Measurements from ENCODE around the gene GARIN3. TPM values are rescaled to one million over a fixed set of nuclear protein-coding genes. Genes with fewer than 3 reads are reported as not detected.
A peak's percentile ranks its signal among the peaks of the same experiment; 100 is the strongest.

Gene GARIN3
- total and polyA plus RNA-seq, 9 of the 15 experiments (the other 6 are each of a cell fraction or from before 2014, with no cell fraction given), result not detected

DNA sequence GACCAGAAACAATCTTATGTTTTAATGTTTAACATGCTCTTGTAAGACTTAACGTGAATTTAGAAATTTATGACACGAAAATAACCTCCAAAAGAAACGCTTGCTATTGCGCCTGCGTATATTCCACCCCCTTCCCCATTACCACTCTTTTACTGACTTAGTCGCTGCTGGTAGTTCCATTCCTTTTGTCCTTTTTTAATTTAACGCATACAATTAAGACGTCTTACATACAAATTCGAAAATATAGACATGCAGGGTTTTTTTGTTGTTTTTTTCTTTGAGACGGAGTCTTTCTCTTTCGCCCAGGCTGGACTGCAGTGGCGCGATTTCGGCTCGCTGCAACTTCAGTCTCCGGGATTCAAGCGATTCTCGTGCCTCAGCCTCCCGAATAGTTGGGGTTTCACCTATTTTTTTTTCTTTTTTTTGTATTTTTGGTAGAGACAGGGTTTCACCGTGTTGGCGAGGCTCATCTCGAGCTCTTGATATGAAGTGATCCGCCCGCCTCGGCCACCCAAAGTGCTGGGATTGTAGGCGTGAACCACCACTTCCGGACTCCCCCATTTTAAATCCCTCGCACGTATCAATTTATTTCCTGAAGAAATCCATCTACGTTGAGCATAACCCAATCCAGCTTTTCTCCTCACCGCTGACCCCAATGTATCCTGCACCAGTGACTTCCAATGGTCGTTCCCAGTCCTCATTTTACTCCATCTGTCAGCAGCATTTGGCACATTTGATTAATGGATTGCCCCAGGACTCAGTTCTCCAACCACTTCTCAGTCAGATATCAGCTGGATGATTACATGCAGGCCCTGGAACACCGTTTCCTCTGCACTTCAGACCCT, 22.7 kb downstream of the GARIN3 start (continued):
- TF ChIP-seq SIN3A (IDR thresholded peaks at IDR 0.05; ENCODE audit: borderline replicate concordance in 2 of 2, control insufficient read depth in 1 of 2, low read depth in 2 of 2, low read length in 2 of 2), result no peak
- TF ChIP-seq CXXC5 (CRISPR knock-in tag; IDR thresholded peaks at IDR 0.05), result no peak
- no peak for TF ChIP-seq SETDB1 (IDR thresholded peaks at IDR 0.05; ENCODE audit: low read length)
- TF ChIP-seq PHB2 (IDR thresholded peaks at IDR 0.05; ENCODE audit: low read depth), result no peak
- TF ChIP-seq, protein P1, sequence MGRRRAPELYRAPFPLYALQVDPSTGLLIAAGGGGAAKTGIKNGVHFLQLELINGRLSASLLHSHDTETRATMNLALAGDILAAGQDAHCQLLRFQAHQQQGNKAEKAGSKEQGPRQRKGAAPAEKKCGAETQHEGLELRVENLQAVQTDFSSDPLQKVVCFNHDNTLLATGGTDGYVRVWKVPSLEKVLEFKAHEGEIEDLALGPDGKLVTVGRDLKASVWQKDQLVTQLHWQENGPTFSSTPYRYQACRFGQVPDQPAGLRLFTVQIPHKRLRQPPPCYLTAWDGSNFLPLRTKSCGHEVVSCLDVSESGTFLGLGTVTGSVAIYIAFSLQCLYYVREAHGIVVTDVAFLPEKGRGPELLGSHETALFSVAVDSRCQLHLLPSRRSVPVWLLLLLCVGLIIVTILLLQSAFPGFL (CRISPR knock-in tag; IDR thresholded peaks at IDR 0.05), result no peak
- TF ChIP-seq KAT2B (IDR thresholded peaks at IDR 0.05; ENCODE audit: low read depth, low read length), result no peak
- no peak for TF ChIP-seq ZBTB34 (CRISPR knock-in tag; IDR thresholded peaks at IDR 0.05)
- TF ChIP-seq POLR2H (tag; IDR thresholded peaks at IDR 0.05; ENCODE audit: low read depth), result peak; percentile 88
- no peak for TF ChIP-seq ZNF830 (CRISPR knock-in tag; IDR thresholded peaks at IDR 0.05)
- no peak for TF ChIP-seq ZNF57 (CRISPR knock-in tag; IDR thresholded peaks at IDR 0.05)
- TF ChIP-seq, protein P2, sequence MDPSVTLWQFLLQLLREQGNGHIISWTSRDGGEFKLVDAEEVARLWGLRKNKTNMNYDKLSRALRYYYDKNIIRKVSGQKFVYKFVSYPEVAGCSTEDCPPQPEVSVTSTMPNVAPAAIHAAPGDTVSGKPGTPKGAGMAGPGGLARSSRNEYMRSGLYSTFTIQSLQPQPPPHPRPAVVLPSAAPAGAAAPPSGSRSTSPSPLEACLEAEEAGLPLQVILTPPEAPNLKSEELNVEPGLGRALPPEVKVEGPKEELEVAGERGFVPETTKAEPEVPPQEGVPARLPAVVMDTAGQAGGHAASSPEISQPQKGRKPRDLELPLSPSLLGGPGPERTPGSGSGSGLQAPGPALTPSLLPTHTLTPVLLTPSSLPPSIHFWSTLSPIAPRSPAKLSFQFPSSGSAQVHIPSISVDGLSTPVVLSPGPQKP (CRISPR knock-in tag; IDR thresholded peaks at IDR 0.05), result no peak
- no peak for TF ChIP-seq PHF20 (IDR thresholded peaks at IDR 0.05; ENCODE audit: partially characterized antibody)
- TF ChIP-seq CC2D1A (IDR thresholded peaks at IDR 0.05), result peak; percentile 54; the same call in 1 of the 2 replicates
- TF ChIP-seq ARID1B (IDR thresholded peaks at IDR 0.05), result peak; percentile 14; the same call in 1 of the 2 replicates
- no peak for TF ChIP-seq PCBP2 (IDR thresholded peaks at IDR 0.05; ENCODE audit: low read depth, low read length, poor library complexity, severe bottlenecking)
- no peak for TF ChIP-seq NCOA1 (IDR thresholded peaks at IDR 0.05; ENCODE audit: low read depth)
- TF ChIP-seq ETV5 (CRISPR knock-in tag; IDR thresholded peaks at IDR 0.05; ENCODE audit: low read depth), result peak; percentile 69; the same call in 1 of the 2 replicates
- no peak for TF ChIP-seq ZBED1 (IDR thresholded peaks at IDR 0.05)
- TF ChIP-seq EP400 (IDR thresholded peaks at IDR 0.05), result no peak; the same call in 1 of the 2 replicates
- TF ChIP-seq ZNF280A (IDR thresholded peaks at IDR 0.05; ENCODE audit: low read depth, partially characterized antibody), result no peak
- TF ChIP-seq CBX3 (IDR thresholded peaks at IDR 0.05; ENCODE audit: borderline replicate concordance in 1 of 2, low read length in 2 of 2), result peak in 1 of 2 experiments; percentile 7; a peak in 1 of 3 replicates
- TF ChIP-seq FOXK2 (conservative IDR thresholded peaks at IDR 0.05 in 1 of 2, IDR thresholded peaks at IDR 0.05 in 1 of 2; ENCODE audit: low read depth in 2 of 2), result peak in 1 of 2 experiments; percentile 32; a peak in 2 of 4 replicates
